Hepatocyte (in vitro differentiated cells): ENCODE results near the gene TMEM121. TPM values are rescaled to one million over a fixed set of nuclear protein-coding genes. Genes with fewer than 3 reads are reported as not detected.

ENCODE experiments used
- DNase-seq: peaks from one replicate; pipeline ENCODE4 v3.0.0-alpha.2; 2016; ENCODE audit warnings: low spot score
- H2AFZ ChIP-seq: fragments of 200-600 bp; sonication (generic); 2 replicates; pipeline ENCODE4 v1.6.0; 2016; ENCODE audit warnings: antibody characterized with exemption, mild to moderate bottlenecking
- H3K27ac ChIP-seq: fragments of 200-600 bp; sonication (generic); 2 replicates; pipeline ENCODE4 v1.5.1; 2016; ENCODE audit warnings: mild to moderate bottlenecking
- H3K27me3 ChIP-seq: fragments of 200-600 bp; sonication (generic); 2 replicates; pipeline ENCODE4 v1.6.1; 2016
- H3K36me3 ChIP-seq: fragments of 200-600 bp; sonication (generic); replicated peaks from 2 replicates; pipeline ENCODE4 v1.5.1; 2016; ENCODE audit warnings: low read depth; ENCODE audit not compliant: insufficient read depth
- H3K4me1 ChIP-seq: fragments of 200-600 bp; sonication (generic); 2 replicates; pipeline ENCODE4 v1.5.1; 2016; ENCODE audit warnings: mild to moderate bottlenecking, moderate library complexity; ENCODE audit not compliant: insufficient read depth
- H3K4me2 ChIP-seq: fragments of 200-600 bp; sonication (generic); 2 replicates; pipeline ENCODE4 v1.6.0; 2016
- H3K4me3 ChIP-seq: fragments of 200-600 bp; sonication (generic); 2 replicates; pipeline ENCODE4 v1.5.1; 2016; ENCODE audit warnings: mild to moderate bottlenecking
- H3K79me2 ChIP-seq: fragments of 200-600 bp; sonication (generic); 2 replicates; pipeline ENCODE4 v1.6.0; 2017; ENCODE audit warnings: mild to moderate bottlenecking
- H3K9me2 ChIP-seq: fragments of 200-600 bp; sonication (generic); replicated peaks from 2 replicates; pipeline ENCODE4 v1.6.0; 2017; ENCODE audit warnings: mild to moderate bottlenecking; ENCODE audit not compliant: insufficient read depth
- H3K9me3 ChIP-seq: fragments of 200-600 bp; sonication (generic); 2 replicates; pipeline ENCODE4 v1.5.1; 2016; ENCODE audit warnings: low read depth, mild to moderate bottlenecking
- H4K20me1 ChIP-seq: fragments of 200-600 bp; sonication (generic); 2 replicates; pipeline ENCODE4 v1.6.0; 2016; ENCODE audit warnings: mild to moderate bottlenecking; ENCODE audit not compliant: insufficient read depth, poor library complexity, severe bottlenecking
- CTCF ChIP-seq: fragments of 200-600 bp; sonication (generic); IDR thresholded peaks from 2 replicates; pipeline ENCODE4 v1.5.1; 2016; ENCODE audit warnings: antibody characterized with exemption, mild to moderate bottlenecking; ENCODE audit not compliant: poor library complexity
- EZH2 ChIP-seq: fragments of 200-600 bp; sonication (generic); IDR thresholded peaks from 2 replicates; pipeline ENCODE4 v1.6.1; 2016; ENCODE audit warnings: antibody characterized with exemption, mild to moderate bottlenecking, borderline replicate concordance
- EZH2phosphoT487 ChIP-seq: fragments of 200-600 bp; sonication (generic); IDR thresholded peaks from one replicate; pipeline ENCODE4 v1.6.1; 2018; ENCODE audit warnings: antibody characterized with exemption, mild to moderate bottlenecking, low read depth, moderate library complexity; ENCODE audit not compliant: unreplicated experiment, severe bottlenecking
- WGBS: methylation state at CpG from one replicate; pipeline ENCODE4 v1.1.6; 2016; ENCODE audit warnings: low lambda C conversion rate; ENCODE audit errors: missing lambda C conversion rate; 5-methylcytosine and 5-hydroxymethylcytosine counted together
- polyA plus RNA-seq: library from polyadenylated mRNA; unstranded; fragments of >200 nt; fragmentation: Nextera tagmentation; extraction: Ambion mirVana; gene quantifications from 2 replicates; pipeline ENCODE4 v1.2.1, GENCODE V29; 2016
- total RNA-seq: library from RNA; depleted of rRNA; stranded (reverse); fragments of >200 nt; gene quantifications from 2 replicates; pipeline ENCODE4 v1.2.3, GENCODE V29; 2014

TMEM121 gene
- total and polyA plus RNA-seq, 2 experiments from 2014 or later = 3.0 to 5.8 TPM

DNA sequence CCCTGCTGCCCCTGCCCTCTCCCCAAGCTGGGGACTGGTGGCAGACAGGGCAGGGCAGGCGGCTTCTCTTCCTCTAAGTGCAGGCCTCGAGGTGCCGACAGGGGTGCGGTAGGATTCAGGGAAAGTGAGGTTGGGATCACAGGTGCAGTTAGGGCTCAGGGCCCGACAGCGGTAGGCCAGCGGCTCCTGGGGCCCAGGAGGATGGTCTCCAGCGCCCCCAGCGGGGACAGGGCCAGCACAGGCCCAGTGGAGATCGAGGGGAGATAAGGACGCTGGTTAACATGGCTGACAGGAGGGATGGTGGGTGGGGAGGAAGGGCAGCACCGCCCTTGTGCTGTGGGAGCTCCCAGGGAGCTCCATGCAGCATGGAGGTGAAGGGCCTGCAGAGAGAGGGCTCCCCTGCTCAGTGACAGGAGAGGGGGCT, 40.6 kb upstream of the TMEM121 start:
- H3K9me2 ChIP-seq = no peaks in the 10 kb centered on the region
- TF ChIP-seq EZH2phosphoT487 (no peak), CTCF (peak; percentile 40), EZH2 (no peak)
- H3K27ac ChIP-seq = no peak overlapping the region
- H3K4me1 ChIP-seq = peaks cover 30% of the 10 kb centered on the region
- H3K4me2 ChIP-seq = no peak overlapping the region
- WGBS = 23% methylated on average over 12 of the region's 12 CpGs
- no peaks in the 10 kb centered on the region for H3K36me3 ChIP-seq
- H2AFZ ChIP-seq = no peak overlapping the region
- peak; percentile 61 for DNase-seq
- H3K27me3 ChIP-seq = peaks cover 18% of the 10 kb centered on the region
- H3K4me3 ChIP-seq = no peak overlapping the region
- H4K20me1 ChIP-seq = no peaks in the 10 kb centered on the region
- no peaks in the 10 kb centered on the region for H3K9me3 ChIP-seq
- no peaks in the 10 kb centered on the region for H3K79me2 ChIP-seq

DNA sequence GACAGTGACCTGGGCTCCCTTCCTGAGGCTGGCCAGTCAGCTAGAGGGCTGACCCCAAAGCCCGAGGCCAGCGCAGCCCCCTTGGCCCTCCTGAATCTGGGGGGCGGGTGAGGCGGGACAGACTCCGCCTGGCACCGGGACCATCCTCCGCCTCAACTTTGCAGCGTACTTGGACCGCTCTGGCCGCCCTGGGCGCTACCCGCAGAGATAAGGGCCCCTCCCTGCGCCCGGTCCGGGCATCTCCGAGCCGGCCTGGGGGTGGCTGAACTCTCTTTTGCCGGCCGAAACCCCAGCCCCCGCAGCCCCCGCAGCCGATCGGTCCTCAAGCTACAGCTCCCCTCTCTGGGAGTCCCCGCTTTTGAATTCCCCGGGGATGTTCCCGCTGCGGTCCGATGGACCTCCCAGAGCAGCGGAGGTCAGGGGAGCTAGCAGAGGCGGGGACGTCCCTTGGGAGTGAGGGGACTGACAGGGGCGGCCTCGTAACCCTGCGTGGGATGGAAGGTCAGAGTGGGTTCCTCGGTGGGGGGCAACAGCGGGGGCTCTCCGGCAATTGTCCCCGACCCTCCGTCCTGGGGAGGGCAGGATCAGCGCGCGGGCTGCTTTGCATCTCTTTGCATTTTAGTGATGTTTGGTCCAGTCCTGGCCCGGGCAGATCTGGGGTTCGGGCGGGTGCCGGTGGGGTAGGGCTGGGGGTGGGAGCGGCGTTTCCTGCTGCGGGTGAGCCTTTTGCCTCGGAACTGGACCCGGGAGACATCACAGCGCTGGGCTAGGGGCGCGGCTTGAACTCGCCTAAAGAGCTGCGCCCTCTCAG, 40.0 kb upstream of the TMEM121 start, which contains the start of gene CRIP1:
Gene CRIP1 (plus strand): TSS at position 724 of the 811 bp plus-strand sequence. CDS start 374 bp downstream, outside the sequence.
- Histone ChIP-seq H3K9me3 (no peaks in the 10 kb centered on the region), H3K4me3 (no peak within 1 kb of the TSS), H3K4me1 (peaks cover 25% of the 10 kb centered on the region), H3K4me2 (peak within 1 kb of the TSS; percentile 66), H3K36me3 (no peaks in the 10 kb centered on the region), H3K27me3 (peaks cover 18% of the 10 kb centered on the region), H3K9me2 (no peaks in the 10 kb centered on the region), H2AFZ (no peak within 1 kb of the TSS), H3K27ac (no peak within 1 kb of the TSS), H3K79me2 (no peaks in the 10 kb centered on the region), H4K20me1 (no peaks in the 10 kb centered on the region)
- TF ChIP-seq EZH2phosphoT487 = no peak
- no peak for TF ChIP-seq CTCF
- peak; percentile 76 for TF ChIP-seq EZH2
- 67% methylated on average over 33 of the region's 56 CpGs for WGBS
- DNase-seq = no peak

DNA sequence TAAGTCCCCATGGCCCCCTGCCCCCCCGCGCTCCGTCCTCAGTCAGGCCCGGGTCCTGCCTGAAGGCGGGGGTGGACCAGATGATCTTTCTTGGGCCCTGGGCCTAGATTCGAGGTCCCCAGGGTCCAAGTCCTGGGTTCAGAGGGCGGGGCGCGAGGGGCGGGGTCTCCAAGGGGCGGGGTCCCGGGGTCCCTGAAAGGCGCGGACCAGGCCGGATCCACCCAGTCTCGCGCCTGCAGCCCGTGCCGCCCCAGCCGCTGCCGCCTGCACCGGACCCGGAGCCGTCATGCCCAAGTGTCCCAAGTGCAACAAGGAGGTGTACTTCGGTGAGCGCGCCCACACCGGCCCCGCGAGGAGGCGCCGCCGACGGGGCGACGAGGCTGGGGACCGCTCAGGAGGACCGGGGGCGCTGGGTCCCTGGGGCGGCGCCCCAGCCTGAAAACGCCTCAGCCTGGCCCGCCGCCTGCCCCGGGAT, 39.4 kb upstream of the TMEM121 start:
- Histone ChIP-seq H3K36me3 (no peaks in the 10 kb centered on the region), H4K20me1 (no peaks in the 10 kb centered on the region), H3K79me2 (no peaks in the 10 kb centered on the region), H3K9me2 (no peaks in the 10 kb centered on the region), H3K27ac (no peak overlapping the region), H3K27me3 (peaks cover 18% of the 10 kb centered on the region), H3K9me3 (no peaks in the 10 kb centered on the region), H2AFZ (no peak overlapping the region), H3K4me3 (no peak overlapping the region), H3K4me2 (peak overlapping the region; percentile 66), H3K4me1 (peaks cover 20% of the 10 kb centered on the region)
- 38% methylated on average over 32 of the region's 45 CpGs for WGBS
- TF ChIP-seq EZH2 (no peak), CTCF (no peak), EZH2phosphoT487 (no peak)
- DNase-seq = no peak
